Measurements from ENCODE around the gene KCND3.

Gene KCND3

DNA sequence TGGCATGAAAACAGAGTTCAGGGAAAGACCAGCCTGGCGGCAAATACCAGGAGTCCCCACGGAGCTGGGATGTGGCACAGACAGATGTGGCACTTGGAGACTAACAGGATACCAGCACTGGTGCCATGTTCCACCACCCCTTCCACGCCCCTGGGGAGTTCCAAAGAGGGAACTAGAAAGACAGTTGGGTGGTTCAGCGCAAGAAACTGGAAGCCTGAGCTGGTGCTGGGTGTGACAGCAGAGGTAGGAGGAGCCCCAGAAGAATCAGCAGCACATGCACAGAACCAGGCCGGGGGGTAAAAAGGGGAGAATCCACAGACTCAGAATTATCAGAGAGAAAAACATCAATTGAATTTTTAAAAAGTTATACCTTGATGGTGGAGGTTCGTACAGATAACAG, 211.4 kb downstream of the KCND3 start:
- DNase-seq (ENCODE audit: low read depth in 2 of 2): no peak

DNA sequence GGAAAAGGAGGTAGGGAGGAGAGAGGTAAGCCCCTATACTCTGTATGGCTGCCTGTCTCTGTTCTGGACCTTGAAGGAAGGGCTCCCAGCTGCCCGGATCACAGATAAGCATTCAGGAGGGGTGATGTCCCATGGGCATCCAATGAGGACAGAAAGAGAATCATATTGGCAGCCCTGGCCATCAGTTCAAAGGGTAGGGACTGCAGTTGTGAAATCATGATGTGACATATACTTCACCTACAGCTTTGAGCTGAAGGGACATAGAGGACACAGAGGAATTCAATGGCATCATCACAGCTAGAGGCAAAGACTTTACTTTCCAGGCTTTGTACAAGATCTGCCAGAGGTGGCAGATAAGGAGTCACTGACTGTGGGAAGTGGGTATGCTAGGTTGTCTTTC, 212.2 kb downstream of the KCND3 start:
- no peak for DNase-seq (ENCODE audit: low read depth in 2 of 2)

DNA sequence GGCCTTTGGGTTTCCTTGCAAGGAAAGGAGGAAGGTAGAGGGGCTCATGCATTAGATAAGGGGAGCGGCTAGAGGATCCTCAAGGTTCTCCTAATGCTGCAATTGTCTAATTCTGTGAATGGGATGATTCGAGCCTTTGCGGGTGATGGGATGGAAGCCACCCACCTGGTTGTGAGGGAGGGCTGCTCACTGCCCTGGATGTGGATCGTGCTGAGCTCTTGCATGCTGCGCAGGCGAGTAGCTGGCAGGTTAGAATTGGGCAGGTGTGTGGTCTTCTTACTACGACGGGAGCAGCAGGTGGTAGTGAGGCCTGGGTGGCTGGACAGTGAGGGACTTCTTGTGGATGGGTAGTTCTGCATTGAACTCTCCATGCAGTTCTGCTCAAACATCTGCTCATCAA, 212.6 kb downstream of the KCND3 start:
- DNase-seq (ENCODE audit: low read depth in 2 of 2): no peak

DNA sequence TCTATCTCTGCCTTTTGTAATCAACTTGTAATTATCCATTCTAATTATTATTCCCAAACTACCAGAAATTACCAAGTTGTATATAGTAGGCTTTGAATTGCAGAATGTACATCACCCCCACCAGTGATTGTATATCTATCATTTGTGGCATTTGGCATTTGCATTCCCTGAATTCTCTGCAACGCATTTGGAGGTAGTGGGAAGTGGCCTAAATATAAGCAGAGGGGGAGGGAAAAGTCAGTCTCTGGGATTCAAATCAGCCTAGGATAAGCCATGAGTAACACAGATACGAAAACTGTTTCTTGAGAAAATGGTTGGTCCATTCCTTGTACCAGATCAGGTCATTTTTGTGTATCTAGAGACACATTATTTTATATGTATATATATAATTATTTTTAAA, 213.1 kb downstream of the KCND3 start:
- no peak for DNase-seq (ENCODE audit: low read depth in 2 of 2)

DNA sequence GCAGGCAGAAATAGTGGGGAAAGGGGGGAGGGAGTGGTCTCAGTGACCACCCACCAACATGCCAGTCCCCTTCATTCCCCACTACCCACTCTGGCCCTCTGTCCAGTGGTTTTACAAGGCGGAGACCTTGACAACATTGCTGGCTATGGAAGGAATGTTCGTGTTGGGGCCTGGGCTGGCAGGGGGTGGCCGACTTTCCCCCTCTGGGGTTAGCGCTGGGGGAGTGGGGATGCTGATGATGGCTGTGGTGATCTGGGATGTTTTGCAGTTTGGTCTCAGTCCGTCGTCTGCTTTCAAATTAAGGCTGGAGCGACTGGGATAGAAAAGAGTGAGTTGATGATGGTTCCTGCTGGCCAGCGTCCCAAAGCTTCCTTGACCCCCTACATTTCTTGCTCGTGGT, 213.5 kb downstream of the KCND3 start:
- DNase-seq (ENCODE audit: low read depth in 2 of 2): no peak

DNA sequence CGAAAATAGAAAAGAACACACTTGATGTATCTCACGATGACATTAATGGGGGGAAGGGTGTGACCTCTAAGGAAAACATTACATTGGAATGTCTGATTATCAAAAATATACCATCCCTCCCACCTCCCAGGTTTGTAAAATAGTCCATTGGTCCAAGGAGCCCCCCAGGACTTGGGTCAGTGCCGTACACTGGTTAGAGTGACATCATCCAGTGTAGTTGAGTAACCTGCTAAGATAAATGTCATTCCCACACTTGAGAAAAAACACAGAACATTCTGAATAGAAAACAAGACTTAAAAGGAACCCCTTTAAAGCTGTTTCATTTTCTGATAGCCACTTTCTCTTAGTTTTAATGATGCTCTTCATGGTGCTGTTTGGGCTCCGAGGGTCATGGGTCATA, 218.6 kb downstream of the KCND3 start:
- no peak for DNase-seq (ENCODE audit: low read depth in 2 of 2)

DNA sequence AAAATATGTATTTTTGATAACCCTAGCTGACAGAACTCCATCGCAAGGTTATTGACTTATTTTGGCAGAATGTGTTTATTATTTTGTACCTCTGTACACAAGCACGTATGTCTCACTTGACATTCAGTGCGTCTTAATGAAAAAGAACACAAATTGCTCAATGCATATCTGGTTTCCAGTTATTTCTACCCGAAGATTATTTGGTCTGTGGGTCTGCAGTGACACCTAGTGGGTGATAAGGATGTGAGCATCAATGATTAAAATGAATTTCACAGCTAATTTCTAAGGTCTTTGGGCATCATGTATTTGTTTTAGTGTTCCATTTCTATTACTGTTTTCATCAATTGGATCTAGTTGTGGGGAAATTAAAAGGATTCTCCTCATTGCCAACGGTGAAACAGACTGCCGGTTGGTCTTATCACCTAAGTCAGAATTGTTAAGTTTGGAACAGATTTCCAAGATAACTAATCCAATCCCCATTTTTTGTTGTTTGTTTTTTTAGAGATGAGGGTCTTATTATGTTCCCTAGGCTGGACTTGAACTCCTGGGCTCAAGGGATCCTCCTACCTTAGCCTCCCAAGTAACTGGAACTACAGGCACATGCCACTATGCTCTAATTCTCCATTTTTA, 219.8 kb downstream of the KCND3 start:
- peak; percentile 13 to 24 for DNase-seq (ENCODE audit: low read depth in 2 of 2)

DNA sequence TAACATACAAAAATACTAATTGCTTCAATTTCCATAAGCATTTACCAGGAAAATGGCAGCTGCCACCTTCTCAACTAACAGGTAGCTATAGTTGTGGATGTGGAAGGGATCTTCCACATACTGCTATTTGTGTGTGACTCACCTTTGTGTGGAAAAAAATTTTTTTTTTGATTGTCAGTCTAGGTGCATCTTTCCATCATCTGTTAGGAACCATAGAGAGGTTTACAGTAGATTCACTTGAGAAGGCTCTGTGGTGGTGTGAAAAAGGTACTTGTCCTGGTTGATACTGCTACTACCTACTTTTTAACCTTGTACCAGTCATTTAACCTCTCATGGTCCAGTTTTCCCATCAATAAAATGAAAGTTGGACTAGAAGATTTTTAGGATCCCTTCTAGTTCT, 220.8 kb downstream of the KCND3 start:
- no peak for DNase-seq (ENCODE audit: low read depth in 2 of 2)

DNA sequence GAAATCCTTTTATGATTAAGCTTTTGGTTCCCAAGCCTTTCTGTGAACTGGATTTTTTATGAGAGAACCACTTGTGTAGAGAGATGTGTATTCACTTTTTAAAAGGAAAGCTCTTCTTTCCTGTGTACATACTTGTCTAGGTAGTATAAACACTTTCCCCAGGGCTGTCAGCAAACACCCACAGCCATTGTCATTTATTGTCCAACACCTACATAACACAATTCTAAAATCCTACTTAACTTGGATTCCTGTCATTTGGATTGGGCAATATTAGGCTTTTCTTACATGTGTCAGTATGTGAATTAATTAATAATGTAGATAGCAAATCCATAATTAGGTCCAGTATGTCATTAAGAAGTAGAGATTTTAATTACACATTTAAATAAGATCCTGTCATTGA, 221.4 kb downstream of the KCND3 start:
- no peak for DNase-seq (ENCODE audit: low read depth in 2 of 2)

DNA sequence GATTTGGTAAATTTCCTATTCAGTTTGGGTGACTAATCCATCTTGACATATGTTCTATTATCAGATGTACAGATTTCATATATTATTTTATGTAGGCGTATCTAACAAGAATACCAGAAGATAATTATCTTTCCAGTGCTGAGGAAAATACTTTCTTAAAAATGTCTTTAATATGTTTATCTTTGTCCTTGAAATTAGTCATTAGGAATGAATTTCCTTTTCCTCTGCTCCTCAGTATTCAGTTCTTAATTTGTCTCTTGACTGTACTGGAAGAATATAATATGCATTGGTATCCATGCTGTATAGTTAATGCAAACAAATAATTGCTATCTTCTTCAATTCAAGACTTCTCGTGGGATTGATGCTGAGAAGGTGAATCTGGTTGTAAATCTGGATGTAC, 227.1 kb downstream of the KCND3 start:
- DNase-seq (ENCODE audit: low read depth in 2 of 2): no peak

DNA sequence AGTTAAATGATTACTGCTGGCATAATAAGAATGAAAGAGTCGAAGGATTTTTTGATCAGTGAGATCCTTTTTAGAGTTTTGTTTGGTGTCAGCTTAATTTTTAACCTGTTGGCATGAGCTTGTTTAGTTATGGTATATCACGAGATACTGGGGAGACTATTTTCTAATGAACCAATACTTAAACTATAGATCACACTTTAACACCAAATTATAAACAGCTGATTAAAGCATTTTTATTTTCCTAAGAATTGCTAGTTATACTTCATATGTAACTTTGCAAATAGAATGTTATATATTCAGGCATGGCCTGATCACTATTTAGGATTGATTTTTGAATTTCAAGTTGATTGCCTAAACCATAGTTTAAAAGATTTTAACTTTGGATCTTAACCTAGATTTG, 227.8 kb downstream of the KCND3 start:
- no peak for DNase-seq (ENCODE audit: low read depth in 2 of 2)

DNA sequence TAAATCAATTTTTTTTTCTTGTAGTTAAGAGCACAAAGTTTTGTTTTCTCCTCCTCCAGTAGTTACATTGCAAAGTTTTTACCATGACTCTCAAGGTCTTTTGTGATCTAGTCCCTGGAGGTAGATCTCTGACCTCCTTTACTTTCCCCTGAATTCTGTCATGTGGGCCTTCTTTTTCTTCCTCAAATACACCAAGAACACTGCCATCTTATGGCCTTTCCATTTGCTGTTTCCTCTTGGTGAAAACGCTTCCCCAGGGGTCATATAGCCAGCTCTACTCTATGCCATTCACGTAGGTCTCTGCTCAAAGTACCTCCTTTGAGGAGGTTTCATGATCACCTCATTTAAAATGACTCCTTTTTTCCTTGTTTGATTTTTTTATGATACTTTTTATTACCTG, 231.1 kb downstream of the KCND3 start:
- DNase-seq (ENCODE audit: low read depth in 2 of 2): no peak

DNA sequence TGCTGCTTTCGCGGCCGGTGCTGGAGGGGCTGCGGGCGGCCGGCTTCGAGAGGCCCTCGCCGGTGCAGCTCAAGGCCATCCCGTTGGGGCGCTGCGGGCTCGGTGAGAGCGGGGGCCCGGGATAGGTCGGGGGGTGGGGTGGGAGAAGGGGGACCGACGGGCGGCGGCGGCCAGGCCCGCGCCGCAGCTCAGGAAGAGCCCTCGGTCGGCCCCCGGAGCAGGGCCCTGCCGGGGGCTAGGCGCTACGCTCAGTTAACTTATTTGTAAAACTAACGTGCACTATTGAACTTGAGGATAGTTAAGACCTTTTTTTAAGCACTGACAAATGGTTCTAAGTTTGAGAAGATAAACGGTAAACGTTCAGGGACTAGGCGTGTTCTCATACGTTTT, 233.3 kb downstream of the KCND3 start:
- DNase-seq (ENCODE audit: low read depth in 2 of 2): no peak

DNA sequence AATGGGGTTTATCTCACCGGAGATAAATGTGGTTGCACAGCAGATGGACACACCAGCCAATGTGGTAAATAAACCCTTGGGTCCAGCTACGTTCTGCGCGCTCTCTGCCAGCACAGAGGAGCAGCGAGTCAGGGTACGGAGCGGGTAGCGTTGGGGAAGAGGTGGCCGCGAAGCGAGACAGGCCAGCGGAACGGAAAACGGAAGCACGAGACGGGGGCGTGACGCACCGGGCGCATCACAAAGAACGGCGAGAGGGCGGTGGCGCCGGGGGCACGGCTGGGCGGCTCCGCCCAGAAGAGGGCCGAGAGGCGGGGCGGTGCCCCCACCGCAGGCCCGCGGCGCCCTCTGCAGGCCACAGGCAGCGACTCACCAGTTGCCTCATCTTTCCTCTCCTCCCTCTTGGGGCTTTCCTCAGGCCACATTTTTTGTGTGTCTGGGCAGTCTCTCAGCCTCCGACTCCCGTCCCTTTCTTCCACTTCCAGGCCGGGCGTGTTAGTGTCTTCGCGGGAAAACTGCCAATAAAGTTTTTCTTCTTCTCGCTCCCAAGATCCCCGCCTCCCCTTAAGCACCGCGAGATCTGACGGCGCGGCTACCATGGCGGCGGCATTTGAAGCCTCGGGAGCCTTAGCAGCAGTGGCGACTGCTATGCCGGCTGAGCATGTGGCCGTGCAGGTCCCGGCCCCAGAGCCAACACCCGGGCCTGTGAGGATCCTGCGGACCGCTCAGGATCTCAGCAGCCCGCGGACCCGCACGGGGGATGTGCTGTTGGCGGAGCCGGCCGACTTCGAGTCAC, 233.9 kb downstream of the KCND3 start, which contains the start of gene DDX20:
DDX20 (plus strand) TSS at position 571 of the 793 bp plus-strand sequence; CDS start at position 595, 24 bp downstream.
- peak; percentile 89 for DNase-seq (ENCODE audit: low read depth in 2 of 2)

DNA sequence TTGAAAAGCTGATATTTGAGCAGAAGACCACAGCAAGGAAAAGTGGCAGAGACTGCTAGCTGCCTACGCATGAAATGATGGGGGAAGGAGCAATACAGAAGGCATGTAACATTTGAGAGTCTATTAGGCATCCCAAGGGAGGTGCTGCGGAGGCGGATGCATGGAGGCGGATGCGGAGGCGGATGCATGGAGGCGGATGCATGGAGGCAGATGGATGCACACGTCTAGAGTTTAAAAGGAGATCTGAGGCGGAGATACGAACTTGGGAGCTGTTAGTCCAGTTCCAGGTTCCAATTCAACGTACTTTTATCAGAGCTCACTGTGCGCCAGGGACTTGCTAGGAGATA, 234.5 kb downstream of the KCND3 start:
- no peak for DNase-seq (ENCODE audit: low read depth in 2 of 2)

DNA sequence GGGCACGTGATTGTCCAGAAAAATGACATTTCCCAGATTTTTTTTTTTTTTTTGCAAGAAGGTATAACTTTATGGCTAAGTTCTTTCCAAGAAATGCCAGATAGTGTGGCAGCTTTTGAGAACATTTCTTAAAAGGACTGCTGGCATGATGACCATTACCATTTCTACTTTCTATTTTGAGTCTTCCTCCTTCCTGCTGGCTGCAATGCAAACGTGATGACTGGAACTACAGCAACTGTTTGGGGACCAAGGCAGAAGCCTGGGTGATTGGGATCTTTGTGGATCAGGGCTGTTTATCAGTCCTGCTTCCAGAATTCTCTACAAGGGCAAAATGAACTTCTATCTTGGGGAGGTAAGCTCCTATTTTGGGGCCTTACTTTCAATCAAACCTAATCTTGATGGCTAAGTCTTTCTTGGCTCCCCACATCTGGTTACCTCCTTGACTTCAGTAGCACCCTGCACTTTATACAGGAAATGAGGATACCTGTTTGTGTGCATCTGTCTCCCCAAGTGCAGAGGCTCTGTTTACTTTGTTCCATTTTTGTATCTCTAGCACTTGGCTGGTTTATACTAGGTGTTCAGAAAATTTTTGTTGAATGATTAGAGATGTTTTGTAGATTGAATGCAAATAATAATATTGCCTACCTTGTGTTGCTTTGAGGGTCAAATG, 237.4 kb downstream of the KCND3 start:
- DNase-seq (ENCODE audit: low read depth in 2 of 2): no peak

DNA sequence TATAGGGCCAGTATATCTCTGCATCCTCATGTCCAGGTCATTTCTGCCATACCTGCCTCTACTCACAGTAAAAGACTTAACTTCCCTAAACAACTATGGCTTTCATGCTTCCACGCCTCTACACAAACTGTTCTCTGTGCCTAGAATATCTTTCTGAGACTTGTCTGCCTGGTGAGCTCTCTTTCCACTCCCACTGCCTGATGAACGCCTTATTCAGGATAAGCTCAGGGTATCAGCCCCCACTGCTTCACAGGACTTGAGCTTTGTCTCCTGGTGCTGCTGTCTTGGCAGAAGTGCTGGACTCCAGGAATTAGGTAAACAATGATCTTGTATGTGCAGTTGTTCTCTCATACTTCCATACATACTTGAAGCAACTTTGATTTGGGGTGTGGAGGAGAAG, 238.6 kb downstream of the KCND3 start:
- no peak for DNase-seq (ENCODE audit: low read depth in 2 of 2)

DNA sequence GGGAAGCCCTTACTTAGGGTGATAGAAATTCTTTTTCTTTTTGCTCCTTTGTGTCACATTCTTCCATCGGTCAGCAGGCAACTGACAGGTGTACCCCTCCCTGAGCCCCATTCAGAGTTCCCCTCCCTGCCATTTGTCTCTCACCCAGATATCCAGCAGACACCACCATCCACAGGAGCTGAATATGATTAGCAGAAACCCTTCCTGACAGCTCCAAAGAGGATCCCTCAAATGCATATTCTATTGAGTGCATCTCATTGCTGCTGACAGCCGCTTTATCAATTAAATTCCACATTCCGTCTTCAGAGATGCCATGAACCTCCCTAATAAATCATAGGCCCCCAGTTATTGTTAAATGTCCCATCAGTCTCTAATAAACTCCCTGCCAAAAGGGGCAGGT, 239.8 kb downstream of the KCND3 start:
- DNase-seq (ENCODE audit: low read depth in 2 of 2): no peak

DNA sequence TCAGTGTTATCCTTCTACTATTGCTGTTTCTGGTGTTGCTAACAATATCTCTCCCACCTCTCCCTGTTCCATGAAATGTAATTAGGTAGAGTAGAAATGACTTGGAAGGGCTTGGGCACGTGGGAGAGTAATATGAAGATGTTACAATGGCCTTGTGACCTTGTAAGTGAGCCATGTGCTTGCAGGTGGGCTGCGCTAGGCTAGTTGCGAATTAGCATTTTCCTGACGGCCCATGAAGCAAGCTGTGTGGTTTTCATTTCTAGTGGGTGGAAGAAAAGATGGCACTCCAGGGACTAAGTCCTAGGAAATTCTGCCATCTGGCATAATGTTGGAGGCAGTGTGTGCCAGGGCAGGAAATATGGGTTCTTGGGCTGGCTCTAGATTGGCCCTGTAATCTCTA, 241.5 kb downstream of the KCND3 start:
- DNase-seq (ENCODE audit: low read depth in 2 of 2): no peak

DNA sequence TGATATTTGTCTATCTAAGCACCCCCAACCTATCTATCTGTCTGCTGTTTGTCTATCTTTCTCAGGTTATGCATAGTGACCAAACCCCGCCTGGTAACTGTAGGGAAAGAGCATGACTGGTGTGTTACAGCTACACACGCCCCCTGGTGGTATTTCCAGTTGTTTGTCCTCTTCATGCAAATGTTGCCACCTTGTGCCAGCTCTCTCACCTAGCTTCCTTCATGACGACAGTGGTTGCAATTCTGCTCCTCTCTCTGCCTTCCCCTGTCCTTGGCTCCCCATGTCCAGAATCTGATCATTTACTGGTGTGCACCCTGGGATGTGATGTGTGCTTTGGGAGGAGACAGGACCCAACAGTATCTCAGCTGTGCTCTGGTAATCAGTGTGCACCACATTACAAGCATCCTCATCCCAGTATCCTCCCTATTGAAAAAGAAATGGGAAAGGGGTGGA, 242.2 kb downstream of the KCND3 start:
- peak; percentile 62 to 78 for DNase-seq (ENCODE audit: low read depth in 2 of 2)

DNA sequence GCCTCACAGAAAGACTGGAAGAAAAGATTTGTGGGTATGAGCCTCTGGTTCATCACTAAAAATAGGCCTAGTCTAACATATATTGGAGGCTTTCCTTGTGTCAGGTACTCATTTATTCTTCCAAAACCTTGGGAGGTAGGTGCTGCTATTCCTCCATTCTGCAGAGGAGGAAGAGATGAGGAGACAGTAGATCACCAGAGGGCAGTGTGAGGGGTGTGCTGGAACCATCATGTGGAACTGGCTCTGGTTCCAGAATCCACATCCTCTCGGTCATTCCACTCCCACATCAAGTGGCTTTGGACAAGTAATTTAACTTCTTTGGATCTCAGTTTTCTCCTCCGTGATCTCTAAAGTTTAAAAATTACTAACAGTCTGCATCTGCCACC, 242.9 kb downstream of the KCND3 start:
- DNase-seq (ENCODE audit: low read depth in 2 of 2): no peak

DNA sequence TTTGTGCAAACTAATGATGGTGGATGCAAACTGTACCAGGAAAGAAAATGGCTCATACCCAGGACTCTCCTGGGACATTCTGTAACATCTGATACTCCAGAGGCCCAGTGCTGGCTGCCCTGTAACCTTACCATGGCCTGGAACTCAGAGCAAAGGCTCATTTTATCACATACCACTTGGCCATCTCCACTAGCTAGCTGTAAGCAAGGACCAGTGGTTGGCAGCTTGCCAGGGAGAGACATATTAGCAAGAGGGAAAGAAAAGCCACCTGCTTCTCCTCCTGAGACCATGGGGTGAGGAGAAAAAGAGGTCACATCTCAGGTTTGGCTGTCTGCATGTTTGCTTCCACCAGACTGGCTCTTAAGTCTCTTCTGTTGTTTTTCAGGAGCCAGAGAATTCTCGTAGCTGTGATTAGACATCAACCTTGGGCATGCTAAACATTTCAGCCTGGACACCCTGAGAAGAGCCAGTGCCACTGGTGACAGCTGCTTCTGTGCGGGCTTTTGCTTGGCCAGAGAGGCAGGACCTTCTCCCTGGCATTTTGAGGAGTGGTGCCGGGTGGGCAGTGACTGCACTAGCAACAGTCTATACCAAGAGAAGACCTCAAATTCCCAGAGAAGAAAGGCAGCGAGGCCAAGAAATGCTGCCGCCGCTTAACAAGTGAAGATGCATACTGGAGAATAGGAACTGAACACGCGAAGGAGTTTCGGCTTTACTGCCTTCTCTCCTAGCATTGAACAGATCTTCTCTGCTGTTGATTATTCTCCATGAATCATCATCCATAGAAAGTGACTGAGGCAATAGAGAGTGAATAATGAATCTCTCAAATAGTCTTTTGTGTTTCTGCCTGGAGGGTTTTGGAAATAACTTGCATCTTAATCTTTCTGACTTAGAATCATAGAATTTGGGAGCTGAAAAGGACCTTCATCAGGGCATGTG, 243.5 kb downstream of the KCND3 start:
- DNase-seq (ENCODE audit: low read depth in 2 of 2): no peak
